ENCODE measurements around the gene METTL6.

The METTL6 gene

DNA sequence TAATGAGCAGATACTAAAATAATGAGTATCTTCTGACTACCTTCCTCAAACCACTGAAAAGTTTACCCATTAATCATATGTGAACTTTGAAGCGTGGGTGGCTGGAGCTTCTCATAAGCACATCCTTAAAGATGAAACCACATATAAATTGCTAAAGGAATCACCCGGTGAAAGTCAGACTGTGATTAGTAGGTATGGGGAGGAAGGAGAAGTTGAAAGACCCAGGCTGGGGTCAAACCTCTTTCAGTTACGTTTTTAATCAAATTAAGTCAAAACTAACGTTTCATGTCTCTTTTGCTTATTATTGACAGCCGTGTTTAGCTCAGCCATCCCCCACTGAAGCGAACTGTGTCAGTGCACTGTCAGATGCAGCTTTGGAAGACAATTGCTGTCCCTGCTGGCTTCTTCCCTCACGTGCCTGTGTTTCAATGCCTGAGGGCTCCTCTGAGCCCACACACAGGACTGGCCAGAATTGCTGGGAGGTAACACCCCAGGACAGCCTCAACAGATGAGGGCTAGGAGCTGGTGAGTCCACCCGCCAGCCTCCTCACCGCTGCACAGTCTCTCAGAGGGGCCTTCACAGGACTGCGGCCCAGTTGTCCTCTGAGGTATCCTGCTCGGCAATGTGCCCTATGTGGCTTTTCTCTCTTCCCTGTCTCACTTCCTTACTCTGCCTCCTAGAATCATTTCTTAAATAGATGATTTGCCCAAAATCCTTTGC lies 65.7 kb downstream of the METTL6 start:
- DNase-seq = no peak

DNA sequence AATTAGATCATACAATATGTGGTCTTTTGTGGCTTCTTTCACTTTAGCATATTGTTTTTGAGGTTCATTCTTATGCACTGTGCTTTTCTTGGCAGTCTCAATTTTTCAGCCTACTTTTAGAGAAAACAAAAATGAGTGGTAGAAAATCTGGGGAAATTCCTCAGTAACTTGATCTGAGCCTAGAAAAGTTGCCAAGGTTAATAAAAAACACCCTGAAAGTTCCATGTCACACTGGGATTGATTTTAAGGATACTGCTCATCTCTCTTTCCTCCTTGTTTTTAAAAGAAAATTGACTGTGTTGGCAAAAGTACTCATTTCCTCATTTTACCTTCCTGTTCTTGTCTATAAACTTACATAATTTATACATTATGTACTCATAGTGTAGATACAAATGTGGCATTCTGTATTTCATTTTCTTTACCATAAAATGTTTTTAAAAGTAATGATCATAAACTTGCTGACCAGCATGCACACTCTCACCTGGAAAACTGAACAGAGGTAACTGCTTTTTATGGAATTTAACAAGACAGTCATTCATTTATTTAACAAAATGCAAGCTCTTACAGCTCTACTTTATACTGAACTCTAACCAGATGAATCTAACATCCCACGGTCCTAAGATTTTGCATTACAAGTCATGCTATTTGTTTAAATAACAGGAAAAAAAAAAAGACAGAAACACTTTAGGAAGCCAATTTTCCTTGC lies 66.4 kb downstream of the METTL6 start:
- no peak for DNase-seq
